ENCODE data around the gene SNRPA.
A peak's percentile ranks its signal among the peaks of the same experiment; 100 is the strongest.
"Not testable (repeated sequence)": the region's sequence is repeated elsewhere in the genome, so short reads cannot be mapped to it uniquely, and the experiment has no call there.

Gene SNRPA

GRCh38 chr19:40776364-40776763 lies 25.4 kb downstream of the SNRPA start:
- DNase-seq (ENCODE audit: low read depth, low spot score) = no peak

DNA sequence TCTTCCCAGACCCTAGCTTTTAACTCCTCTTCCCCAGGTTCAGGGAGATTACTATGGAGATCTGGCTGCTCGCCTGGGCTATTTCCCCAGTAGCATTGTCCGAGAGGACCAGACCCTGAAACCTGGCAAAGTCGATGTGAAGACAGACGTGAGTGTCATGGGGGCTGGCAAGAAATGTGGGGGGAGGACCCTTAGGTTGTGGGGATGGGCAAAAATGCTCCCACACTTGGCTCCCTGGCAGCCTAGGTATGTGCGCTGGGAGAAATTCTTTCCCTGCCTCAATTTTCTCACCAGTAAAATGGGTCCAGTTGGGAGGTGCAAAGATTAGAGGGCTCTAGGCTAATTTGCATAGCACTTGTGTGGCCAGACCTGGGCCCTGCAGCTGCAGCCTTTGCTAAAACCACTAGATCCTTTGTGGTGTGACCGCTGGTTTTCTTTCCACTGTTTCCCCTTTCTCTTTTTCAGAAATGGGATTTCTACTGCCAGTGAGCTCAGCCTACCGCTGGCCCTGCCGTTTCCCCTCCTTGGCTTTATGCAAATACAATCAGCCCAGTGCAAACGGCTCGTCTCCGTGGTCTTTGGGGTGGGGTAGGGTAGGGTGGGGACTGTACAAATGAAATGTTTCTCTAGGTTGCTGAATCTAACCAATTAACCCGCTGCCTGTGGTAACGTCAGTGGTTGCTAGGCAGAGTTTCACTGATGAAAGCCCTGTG lies 26.1 kb downstream of the SNRPA start:
- DNase-seq (ENCODE audit: low read depth, low spot score) = peak; percentile 83

DNA sequence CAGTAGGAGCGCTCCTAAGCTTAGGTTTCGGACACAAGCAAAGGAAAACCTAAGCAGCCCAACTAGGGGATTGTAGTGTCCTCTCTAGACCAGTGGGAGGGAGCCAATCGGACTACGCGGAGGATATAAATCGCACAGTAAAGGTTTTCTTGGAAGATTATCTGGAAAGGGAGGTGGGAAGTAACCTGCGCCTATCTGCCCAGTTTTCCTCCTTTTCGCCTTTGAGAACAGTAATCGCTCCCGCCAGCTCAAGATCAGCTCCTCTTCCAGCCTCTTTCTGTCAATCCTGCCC lies 26.6 kb downstream of the SNRPA start:
- DNase-seq (ENCODE audit: low read depth, low spot score) = no peak

- DNase-seq (ENCODE audit: low read depth, low spot score) = peak; percentile 100
Observed at GRCh38 chr19:40777937-40778705, 27.1 kb downstream of the SNRPA start, which contains the start of gene RAB4B. RAB4B (plus strand) TSS chr19:40778247; CDS start chr19:40778376, 129 bp downstream.

GRCh38 chr19:40778706-40779284 lies 27.8 kb downstream of the SNRPA start:
- no peak for DNase-seq (ENCODE audit: low read depth, low spot score)

GRCh38 chr19:40780582-40780981 lies 29.6 kb downstream of the SNRPA start:
- DNase-seq (ENCODE audit: low read depth, low spot score) = no peak

DNA sequence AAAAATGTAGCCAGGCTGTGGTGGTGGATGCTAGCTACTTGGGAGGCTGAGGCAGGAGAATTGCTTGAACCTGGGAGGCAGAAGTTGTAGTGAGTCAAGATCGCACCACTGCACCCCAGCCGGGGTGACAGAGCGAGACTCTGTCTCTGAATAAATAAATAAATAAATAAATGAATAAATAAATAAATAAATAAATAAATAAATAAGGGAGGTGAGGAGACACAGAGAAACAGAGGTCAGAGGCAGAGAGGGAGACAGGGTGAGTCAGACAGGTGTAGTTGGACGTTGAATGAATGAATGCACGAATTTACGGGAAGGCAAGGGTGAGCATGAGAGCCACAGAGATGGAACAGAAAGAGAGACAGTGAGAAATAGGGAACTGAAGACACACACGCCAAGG lies 30.1 kb downstream of the SNRPA start:
- DNase-seq (ENCODE audit: low read depth, low spot score) = no peak

DNA sequence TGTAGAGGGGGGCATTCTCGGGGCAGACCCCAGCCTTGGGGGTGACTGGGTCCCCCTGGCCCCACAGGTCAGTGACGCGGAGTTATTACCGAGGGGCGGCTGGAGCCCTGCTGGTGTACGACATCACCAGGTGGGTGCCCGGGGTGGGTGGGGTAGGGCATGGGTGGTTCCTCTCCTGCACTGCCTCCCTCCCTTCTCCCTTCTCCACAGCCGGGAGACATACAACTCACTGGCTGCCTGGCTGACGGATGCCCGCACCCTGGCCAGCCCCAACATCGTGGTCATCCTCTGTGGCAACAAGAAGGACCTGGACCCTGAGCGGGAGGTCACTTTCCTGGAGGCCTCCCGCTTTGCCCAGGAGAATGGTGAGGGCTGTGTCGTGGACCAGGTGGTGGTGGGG lies 32.7 kb downstream of the SNRPA start:
- no peak for DNase-seq (ENCODE audit: low read depth, low spot score)

DNA sequence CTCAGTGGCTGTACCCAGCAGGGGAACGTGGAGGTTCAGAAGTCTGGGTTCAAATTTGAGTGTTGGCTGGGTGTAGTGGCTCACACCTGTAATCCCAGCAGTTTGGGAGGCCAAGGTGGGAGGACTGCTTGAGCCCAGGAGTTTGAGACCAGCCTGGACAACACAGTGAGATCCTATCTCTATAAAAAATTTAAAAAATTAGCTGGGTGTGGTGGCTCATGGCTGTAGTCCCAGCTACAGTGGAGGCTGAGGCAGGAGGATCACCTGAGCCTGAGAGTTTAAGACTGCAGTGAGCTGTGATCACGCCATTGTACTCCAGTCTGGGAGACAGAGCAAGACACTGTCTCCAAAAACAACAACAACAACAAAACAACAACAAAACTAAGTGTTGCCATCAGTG lies 33.1 kb downstream of the SNRPA start:
- DNase-seq (ENCODE audit: low read depth, low spot score) = not testable (repeated sequence)

DNA sequence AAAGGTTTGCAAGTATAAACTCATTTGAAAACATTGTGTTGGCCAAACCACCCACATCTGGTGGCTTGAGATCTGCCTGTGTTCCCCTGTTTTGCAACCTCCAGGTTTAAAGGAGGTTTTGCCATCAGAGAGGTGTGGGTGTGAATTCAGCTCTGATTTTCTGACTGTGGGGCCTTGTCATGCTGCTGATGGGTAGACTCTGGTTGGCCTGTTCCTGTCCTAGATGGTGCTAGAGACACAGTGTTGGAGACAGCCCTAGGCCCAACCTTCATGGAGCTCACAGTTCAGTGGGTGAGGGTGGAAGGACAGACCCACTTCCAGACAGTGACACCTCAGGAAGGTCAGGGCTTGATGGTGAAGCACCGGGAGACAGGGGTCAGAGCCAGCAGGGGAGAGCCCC lies 34.5 kb downstream of the SNRPA start:
- DNase-seq (ENCODE audit: low read depth, low spot score) = no peak

GRCh38 chr19:40786060-40787037 lies 35.3 kb downstream of the SNRPA start:
- no peak for DNase-seq (ENCODE audit: low read depth, low spot score)

DNA sequence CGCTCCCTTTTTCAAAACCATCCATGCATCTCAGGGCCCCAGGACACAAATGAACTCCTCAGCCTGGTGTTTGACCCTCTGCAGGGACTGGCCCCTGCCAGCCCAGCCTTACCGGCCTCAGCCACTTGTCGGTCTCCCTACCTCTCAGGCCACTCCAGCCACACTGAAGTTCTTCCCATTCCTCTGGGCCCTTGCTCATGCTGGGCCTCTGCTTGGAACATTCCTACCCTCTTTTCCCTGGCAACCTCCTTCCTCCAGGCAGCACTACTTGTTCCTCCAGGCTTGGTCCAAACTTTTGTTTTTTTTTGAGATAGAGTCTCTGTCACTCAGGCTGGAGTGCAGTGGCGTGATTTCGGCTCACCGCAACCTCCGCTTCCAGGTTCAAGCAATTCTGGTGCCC lies 40.3 kb downstream of the SNRPA start:
- no peak for DNase-seq (ENCODE audit: low read depth, low spot score)

DNA sequence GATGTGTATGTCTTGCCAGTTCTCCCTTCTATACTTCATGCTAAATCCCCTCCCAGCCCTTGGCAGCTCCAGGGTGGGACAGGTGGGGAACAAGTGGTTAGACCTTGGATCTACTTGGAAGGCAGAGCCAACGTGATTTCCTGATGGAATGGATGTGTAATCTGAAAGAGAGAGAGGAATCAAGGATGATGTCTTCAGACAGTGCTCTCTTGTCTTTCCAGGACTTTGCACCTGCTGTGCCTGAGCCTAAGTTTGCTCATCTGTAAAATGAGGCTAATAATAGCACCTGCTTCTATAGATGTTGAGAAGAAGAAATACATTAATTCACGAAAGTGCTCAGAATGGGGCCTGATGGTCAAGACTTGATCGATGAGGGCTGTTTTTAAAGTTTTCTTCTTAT lies 41.0 kb downstream of the SNRPA start:
- DNase-seq (ENCODE audit: low read depth, low spot score) = no peak

- no peak for DNase-seq (ENCODE audit: low read depth, low spot score)
Observed at GRCh38 chr19:40797166-40797962, 46.4 kb downstream of the SNRPA start.

GRCh38 chr19:40797963-40798682 lies 47.1 kb downstream of the SNRPA start:
- DNase-seq (ENCODE audit: low read depth, low spot score) = no peak

GRCh38 chr19:40798683-40799557 lies 47.9 kb downstream of the SNRPA start, which contains the start of gene EGLN2:
EGLN2 (plus strand) TSS chr19:40799191; CDS start chr19:40800573, 1,382 bp downstream.
- peak; percentile 100 for DNase-seq (ENCODE audit: low read depth, low spot score)

DNA sequence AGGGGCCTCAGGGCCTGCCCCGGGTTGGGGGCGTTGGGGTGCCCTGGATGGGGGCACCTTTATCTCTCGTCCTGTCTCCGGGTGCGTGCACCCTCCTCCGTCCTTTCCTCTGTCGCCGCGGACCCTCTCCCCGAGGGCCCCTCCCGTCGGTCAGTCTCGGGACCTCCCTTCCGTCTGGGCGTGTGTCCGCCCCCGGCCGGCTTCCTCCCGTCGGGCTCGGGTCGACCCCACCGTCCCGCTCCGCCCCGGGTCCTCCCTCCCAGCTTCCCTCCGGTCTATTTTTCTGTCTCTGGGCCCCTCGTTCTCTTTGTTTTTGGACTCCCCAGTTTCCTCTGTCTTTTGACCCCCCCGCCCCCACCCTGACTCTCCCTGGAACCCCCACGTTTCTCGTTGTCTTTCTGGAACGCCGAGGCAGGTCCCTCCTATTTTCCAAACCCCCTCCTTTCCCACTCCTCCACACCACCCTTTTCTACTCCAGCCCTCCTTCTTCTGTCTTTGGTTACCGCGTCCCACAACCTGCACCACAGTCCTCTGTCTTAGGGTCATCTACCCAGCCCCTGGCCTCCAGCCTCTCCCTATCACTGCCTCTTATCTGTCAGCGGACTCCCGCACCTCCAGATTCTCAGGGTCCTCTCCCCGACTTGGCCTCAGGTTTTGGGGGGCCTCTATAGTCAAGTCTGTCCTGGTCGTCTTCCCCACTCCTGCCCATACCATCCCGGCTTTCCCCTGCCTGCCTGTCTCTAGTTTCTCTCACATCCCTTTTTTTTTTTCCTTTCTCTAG lies 48.7 kb downstream of the SNRPA start:
- DNase-seq (ENCODE audit: low read depth, low spot score) = no peak

DNA sequence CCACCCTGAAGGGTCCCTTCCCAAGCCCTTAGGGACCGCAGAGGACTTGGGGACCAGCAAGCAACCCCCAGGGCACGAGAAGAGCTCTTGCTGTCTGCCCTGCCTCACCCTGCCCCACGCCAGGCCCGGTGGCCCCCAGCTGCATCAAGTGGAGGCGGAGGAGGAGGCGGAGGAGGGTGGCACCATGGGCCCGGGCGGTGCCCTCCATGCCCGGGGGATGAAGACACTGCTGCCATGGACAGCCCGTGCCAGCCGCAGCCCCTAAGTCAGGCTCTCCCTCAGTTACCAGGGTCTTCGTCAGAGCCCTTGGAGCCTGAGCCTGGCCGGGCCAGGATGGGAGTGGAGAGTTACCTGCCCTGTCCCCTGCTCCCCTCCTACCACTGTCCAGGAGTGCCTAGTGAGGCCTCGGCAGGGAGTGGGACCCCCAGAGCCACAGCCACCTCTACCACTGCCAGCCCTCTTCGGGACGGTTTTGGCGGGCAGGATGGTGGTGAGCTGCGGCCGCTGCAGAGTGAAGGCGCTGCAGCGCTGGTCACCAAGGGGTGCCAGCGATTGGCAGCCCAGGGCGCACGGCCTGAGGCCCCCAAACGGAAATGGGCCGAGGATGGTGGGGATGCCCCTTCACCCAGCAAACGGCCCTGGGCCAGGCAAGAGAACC lies 49.5 kb downstream of the SNRPA start:
- DNase-seq (ENCODE audit: low read depth, low spot score) = no peak
